ENCODE data around the gene CLDN5. TPM values are rescaled to one million over a fixed set of nuclear protein-coding genes. Genes with fewer than 3 reads are reported as not detected.

The CLDN5 gene
- total RNA-seq, 1 experiment from 2014 or later: 0.44 TPM

GRCh38 chr22:19550382-19550781 lies 26.2 kb upstream of the CLDN5 start:
- Histone ChIP-seq H4K91ac (ENCODE audit: insufficient read length, low read depth, low read length) (no peak overlapping the region), H4K20me1 (ENCODE audit: control insufficient read depth, insufficient read depth, insufficient read length) (peaks cover 2% of the 10 kb centered on the region), H2BK20ac (ENCODE audit: low read depth, low read length, poor library complexity, severe bottlenecking) (no peak overlapping the region), H3K23me2 (ENCODE audit: insufficient read length, low read depth, low read length, poor library complexity, severe bottlenecking) (no peaks in the 10 kb centered on the region), H3T11ph (ENCODE audit: low read length) (no peak overlapping the region), H2BK5ac (ENCODE audit: insufficient read length, low read length) (no peak overlapping the region), H2AFZ (ENCODE audit: low read length) (no peak overlapping the region), H3K4me1 (ENCODE audit: insufficient read depth, low read length) (no peaks in the 10 kb centered on the region), H3K4ac (ENCODE audit: low read depth, low read length) (no peak overlapping the region), H2BK15ac (ENCODE audit: low read depth, low read length) (no peak overlapping the region), H3K9ac (ENCODE audit: extremely low read depth, insufficient read length, low read length) (no peak overlapping the region), H3K18ac (ENCODE audit: insufficient read length, low read depth, low read length) (no peak overlapping the region), H3K23ac (ENCODE audit: insufficient read length, low read depth, low read length) (no peak overlapping the region), H3K27me3 (ENCODE audit: insufficient read depth, low read length) (no peaks in the 10 kb centered on the region), H4K5ac (ENCODE audit: insufficient read length, low read depth, low read length) (no peak overlapping the region), H3K56ac (ENCODE audit: insufficient read length, low read depth, low read length) (no peak overlapping the region), H2BK12ac (ENCODE audit: insufficient read length, low read depth, low read length) (no peak overlapping the region), H3K14ac (ENCODE audit: insufficient read depth, low read length) (no peak overlapping the region), H3K9me3 (ENCODE audit: control insufficient read depth, low read depth, low read length) (no peaks in the 10 kb centered on the region), H4K8ac (replicated peaks; ENCODE audit: insufficient read length, low read depth, low read length) (no peak overlapping the region), H3K79me1 (ENCODE audit: insufficient read depth, low read depth, low read length, poor library complexity, severe bottlenecking) (no peaks in the 10 kb centered on the region), H3K27ac (ENCODE audit: insufficient read length, low read depth, low read length) (no peak overlapping the region), H2AK5ac (ENCODE audit: insufficient read length, low read length) (no peak overlapping the region), H2BK120ac (ENCODE audit: low read depth, low read length, poor library complexity, severe bottlenecking) (no peak overlapping the region), H3K4me2 (ENCODE audit: insufficient read depth, insufficient read length, low read length) (no peak overlapping the region), H3K79me2 (ENCODE audit: insufficient read depth, low read length) (no peaks in the 10 kb centered on the region)
- no CpG with 5 or more reads among the region's 7 CpGs for WGBS (ENCODE audit: extremely low coverage, insufficient read length, low lambda C conversion rate)
- Mint-ChIP-seq H3K4me1 (peaks cover 14 to 18% of the 10 kb centered on the region in 2 experiments), H3K4me3 (no peak overlapping the region), H3K36me3 (ENCODE audit: insufficient read depth in 1 of 3, low read depth in 3 of 3) (no peaks in the 10 kb centered on the region; a peak in 1 of 7 replicates), H3K9me3 (peaks cover 0 to 8% of the 10 kb centered on the region in 2 experiments; a peak in 1 of 5 replicates), H3K27ac (no peak overlapping the region), H3K27me3 (ENCODE audit: low read depth) (peaks cover 6% of the 10 kb centered on the region)
- TF ChIP-seq CTCF (conservative IDR thresholded peaks at IDR 0.05): no peak
- DNase-seq: no peak

Data from H9 (cell line).